Lower lobe of right lung (tissue), 2 donors: Measurements from ENCODE around the gene SORL1. TPM values are rescaled to one million over a fixed set of nuclear protein-coding genes. Genes with fewer than 3 reads are reported as not detected.
"Not testable (repeated sequence)": the region's sequence is repeated elsewhere in the genome, so short reads cannot be mapped to it uniquely, and the experiment has no call there.

Experiments
- ATAC-seq, 2 donors: fragments of 200-7000 bp; cut with Tn5 transposase; one replicate each; pipeline ENCODE4 v1.9.1; 2020 to 2022; ENCODE audit warnings: mild to moderate bottlenecking in 2 of 2, moderate library complexity in 2 of 2
- DNase-seq: peaks from one replicate; pipeline ENCODE4 v3.0.0-alpha.2; 2020
- H3K27ac ChIP-seq: fragments of 200-600 bp; one replicate; pipeline ENCODE4 v1.8.0; 2022
- H3K27me3 ChIP-seq: fragments of 200-600 bp; one replicate; pipeline ENCODE4 v1.8.0; 2022; ENCODE audit warnings: low read depth
- H3K36me3 ChIP-seq: fragments of 200-600 bp; one replicate; pipeline ENCODE4 v1.8.0; 2022; ENCODE audit warnings: mild to moderate bottlenecking
- H3K4me1 ChIP-seq: fragments of 200-600 bp; one replicate; pipeline ENCODE4 v1.8.0; 2022
- H3K4me3 ChIP-seq: fragments of 200-600 bp; one replicate; pipeline ENCODE4 v1.8.0; 2022; ENCODE audit warnings: mild to moderate bottlenecking
- H3K9me3 ChIP-seq: fragments of 200-600 bp; one replicate; pipeline ENCODE4 v1.8.0; 2022
- CTCF ChIP-seq: fragments of 200-600 bp; IDR thresholded peaks from one replicate; pipeline ENCODE4 v1.8.0; 2022; ENCODE audit warnings: antibody characterized with exemption, mild to moderate bottlenecking
- intact Hi-C: fragments of 100-400 bp; cut with DNase I; formaldehyde crosslinking; loops from one replicate; pipeline ENCODE4 v1.11.0; 2022
- total RNA-seq: library from RNA; stranded (reverse); fragmentation: NEBNext Ultra II Directional; extraction: Animal tissue kit (Norgen Biotek cat#: 25700); gene quantifications from one replicate; pipeline ENCODE4 v1.2.1, GENCODE V29; 2021
- donor health status: DM: no; HTN: yes; CAD: no; lungs with severe emphysema.

Gene SORL1
- total RNA-seq, 1 donor from 2014 or later = 74.0 TPM

- intact Hi-C loops = no loop called here
- DNase-seq (no peak), ATAC-seq (peak in 1 of 2 donors; percentile 35)
- Histone ChIP-seq H3K27me3 (no peaks in the 10 kb centered on the region), H3K27ac (no peak overlapping the region), H3K9me3 (no peaks in the 10 kb centered on the region), H3K4me1 (no peaks in the 10 kb centered on the region), H3K4me3 (no peak overlapping the region), H3K36me3 (peaks cover 28% of the 10 kb centered on the region)
- TF ChIP-seq CTCF = no peak
Measured at GRCh38 chr11:121563900-121564822, 112.0 kb downstream of the SORL1 start.

- no peak for TF ChIP-seq CTCF
- intact Hi-C loops = no loop called here
- Histone ChIP-seq H3K27me3 (no peaks in the 10 kb centered on the region), H3K4me3 (no peak overlapping the region), H3K36me3 (peaks cover 20% of the 10 kb centered on the region), H3K9me3 (no peaks in the 10 kb centered on the region), H3K27ac (no peak overlapping the region), H3K4me1 (no peaks in the 10 kb centered on the region)
- DNase-seq = no peak
- ATAC-seq = no peak
Measured at GRCh38 chr11:121564948-121565684, 113.0 kb downstream of the SORL1 start.

- no peak overlapping the region for H3K27ac ChIP-seq
- intact Hi-C loops = no loop called here
- no peaks in the 10 kb centered on the region for H3K27me3 ChIP-seq
- H3K4me3 ChIP-seq = no peak overlapping the region
- H3K4me1 ChIP-seq = no peaks in the 10 kb centered on the region
- ATAC-seq (no peak), DNase-seq (no peak)
- peaks cover 13% of the 10 kb centered on the region for H3K36me3 ChIP-seq
- no peak for TF ChIP-seq CTCF
- no peaks in the 10 kb centered on the region for H3K9me3 ChIP-seq
Measured at GRCh38 chr11:121566279-121567168, 114.4 kb downstream of the SORL1 start.

GRCh38 chr11:121567995-121568394, 115.9 kb downstream of the SORL1 start:
- Histone ChIP-seq H3K27ac (no peak overlapping the region), H3K36me3 (peaks cover 13% of the 10 kb centered on the region), H3K4me3 (no peak overlapping the region), H3K27me3 (no peaks in the 10 kb centered on the region), H3K4me1 (peaks cover 9% of the 10 kb centered on the region), H3K9me3 (no peaks in the 10 kb centered on the region)
- TF ChIP-seq CTCF = no peak
- intact Hi-C loops = no loop called here
- DNase-seq = no peak
- ATAC-seq = no peak

GRCh38 chr11:121569332-121570299, 117.5 kb downstream of the SORL1 start:
- peaks cover 13% of the 10 kb centered on the region for H3K36me3 ChIP-seq
- intact Hi-C loops, H3K4me3 ChIP-seq, ATAC-seq, H3K27ac ChIP-seq, H3K27me3 ChIP-seq, DNase-seq, H3K9me3 ChIP-seq: not testable (repeated sequence)
- H3K4me1 ChIP-seq = peaks cover 13% of the 10 kb centered on the region
